HG03575 (cell line): ENCODE data around the gene GADD45B.
"Not testable (repeated sequence)": the region's sequence is repeated elsewhere in the genome, so short reads cannot be mapped to it uniquely, and the experiment has no call there.

Experiments
- ATAC-seq: cut with Tn5 transposase; IDR thresholded peaks from one replicate; pipeline ENCODE4 v1.9.1; 2021; ENCODE audit not compliant: unreplicated experiment, insufficient number of reproducible peaks, low FRiP score; ENCODE audit errors: extremely low read depth

GADD45B gene

DNA sequence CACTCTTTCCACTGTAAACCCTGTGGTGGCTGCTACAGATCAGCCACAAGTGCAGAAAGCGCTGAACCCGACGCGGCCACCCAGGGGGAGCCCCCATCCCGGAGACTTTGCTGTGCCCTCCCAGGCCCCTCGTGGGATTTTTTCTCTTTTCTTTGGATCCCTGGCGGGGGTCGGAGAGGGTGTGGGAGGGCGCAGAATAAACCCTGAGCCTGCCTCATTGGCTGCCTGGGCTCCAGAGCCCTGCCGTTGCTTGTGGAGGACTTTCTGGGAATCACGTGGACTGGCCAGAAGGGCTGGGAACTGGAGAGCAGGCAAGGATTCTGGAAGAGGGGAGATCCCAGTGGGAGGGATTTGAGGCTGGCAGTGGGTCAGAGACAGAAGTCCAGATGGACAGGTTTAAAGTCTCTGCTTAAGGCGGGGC, 24.9 kb downstream of the GADD45B start:
- ATAC-seq, result no peak

DNA sequence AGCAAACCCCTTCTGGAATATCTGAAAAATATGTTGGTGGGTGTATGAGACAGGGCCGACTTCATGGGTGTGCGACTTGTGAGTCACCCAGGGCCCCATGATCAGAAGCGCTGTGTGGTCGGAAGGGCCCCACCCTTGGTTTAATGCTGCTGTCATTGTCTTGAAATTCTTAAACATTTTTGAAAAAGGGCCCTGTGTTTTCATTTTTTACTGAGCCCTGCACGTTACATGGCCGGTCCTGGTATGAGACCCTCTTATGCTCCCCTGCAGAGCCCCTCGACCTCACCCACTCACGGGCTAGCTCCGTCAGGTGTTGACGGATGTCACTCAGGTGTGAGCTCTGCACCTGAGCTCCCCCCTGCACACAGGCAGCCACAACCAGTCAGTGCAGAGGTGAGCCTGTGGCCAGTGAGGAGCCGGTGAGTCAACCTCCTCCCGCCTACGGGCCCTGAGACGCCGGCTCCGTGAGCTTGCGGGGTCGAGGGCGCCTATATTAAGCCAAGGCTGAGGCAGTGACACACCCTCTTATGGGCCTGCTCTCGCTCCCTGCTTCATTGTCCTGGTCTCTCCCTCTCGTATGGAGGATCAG, 27.7 kb downstream of the GADD45B start:
- no peak for ATAC-seq

DNA sequence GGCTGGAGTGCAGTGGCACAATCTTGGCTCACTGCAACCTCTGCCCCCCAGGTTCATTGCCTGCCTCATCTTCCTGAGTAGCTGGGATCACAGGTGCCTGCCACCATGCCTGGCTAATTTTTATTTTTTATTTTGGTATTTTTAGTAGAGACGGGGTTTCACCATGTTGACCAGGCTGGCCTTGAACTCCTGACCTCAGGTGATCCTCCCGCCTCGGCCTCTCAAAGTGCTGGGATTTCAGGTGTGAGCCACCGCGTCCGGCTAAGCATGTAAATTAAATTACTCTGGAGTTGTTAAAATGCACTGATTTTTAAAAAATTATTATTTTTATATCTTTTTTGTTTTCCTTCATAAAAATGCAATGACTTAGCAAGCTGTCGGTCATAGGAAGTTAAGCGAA, 30.7 kb downstream of the GADD45B start:
- ATAC-seq, result not testable (repeated sequence)

DNA sequence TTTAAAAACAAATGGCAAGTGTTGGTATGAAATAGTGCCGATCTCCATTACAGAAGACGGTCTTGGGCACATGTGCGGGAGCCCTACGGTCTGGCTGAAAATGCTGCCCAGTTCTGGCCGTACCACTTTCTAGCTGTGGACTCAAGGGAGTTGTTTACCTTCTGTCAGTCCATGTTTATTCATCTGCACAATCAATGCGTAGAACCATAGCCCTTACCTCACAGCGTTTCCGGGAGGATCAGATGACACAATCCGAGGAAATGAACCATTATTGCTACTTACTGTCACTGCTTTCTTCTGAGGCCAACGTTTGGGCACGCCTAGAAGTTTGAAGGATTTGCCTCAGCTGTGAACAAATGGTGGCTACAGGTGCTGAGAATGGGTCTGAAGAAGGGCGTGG, 31.2 kb downstream of the GADD45B start:
- no peak for ATAC-seq

DNA sequence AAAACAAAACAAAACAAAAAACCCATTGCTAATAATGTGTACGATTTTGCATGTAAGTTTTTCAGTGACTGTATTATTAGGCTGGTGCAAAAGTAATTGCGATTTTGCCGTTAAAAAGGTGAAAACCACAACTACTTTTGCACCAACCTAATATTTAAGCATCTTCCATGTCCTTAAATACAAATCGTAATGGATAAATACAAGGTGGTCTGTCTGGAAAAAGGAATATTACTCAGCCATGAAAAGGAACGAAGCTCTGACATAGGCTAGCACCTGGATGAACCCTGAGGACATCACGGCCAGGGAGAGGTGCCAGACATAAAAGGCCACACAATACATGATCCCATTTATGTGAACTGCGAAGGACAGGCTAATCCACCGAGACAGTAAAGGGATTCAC, 33.2 kb downstream of the GADD45B start:
- ATAC-seq, result no peak

GRCh38 chr19:2511570-2511969, 35.6 kb downstream of the GADD45B start:
- no peak for ATAC-seq

DNA sequence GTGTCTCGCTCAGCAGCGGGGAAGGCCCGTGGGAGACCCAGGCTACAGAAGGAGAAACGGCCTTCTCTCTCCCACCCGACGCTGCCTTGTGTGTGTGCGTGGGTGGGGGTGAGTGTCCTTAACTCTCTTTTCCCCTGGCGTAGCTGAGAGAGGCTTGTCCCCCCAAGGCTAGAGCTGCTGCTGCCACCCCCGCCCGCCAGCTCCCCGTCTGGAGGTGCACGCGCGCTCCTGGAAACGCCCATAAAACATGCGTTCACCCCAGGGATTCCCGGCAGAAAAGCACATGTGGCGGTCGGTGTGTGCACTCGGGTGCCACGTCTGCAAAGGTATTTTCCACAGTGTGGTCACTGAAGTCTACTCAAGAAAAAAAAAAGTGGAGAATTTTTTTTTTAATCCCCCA, 36.1 kb downstream of the GADD45B start:
- ATAC-seq, result no peak

DNA sequence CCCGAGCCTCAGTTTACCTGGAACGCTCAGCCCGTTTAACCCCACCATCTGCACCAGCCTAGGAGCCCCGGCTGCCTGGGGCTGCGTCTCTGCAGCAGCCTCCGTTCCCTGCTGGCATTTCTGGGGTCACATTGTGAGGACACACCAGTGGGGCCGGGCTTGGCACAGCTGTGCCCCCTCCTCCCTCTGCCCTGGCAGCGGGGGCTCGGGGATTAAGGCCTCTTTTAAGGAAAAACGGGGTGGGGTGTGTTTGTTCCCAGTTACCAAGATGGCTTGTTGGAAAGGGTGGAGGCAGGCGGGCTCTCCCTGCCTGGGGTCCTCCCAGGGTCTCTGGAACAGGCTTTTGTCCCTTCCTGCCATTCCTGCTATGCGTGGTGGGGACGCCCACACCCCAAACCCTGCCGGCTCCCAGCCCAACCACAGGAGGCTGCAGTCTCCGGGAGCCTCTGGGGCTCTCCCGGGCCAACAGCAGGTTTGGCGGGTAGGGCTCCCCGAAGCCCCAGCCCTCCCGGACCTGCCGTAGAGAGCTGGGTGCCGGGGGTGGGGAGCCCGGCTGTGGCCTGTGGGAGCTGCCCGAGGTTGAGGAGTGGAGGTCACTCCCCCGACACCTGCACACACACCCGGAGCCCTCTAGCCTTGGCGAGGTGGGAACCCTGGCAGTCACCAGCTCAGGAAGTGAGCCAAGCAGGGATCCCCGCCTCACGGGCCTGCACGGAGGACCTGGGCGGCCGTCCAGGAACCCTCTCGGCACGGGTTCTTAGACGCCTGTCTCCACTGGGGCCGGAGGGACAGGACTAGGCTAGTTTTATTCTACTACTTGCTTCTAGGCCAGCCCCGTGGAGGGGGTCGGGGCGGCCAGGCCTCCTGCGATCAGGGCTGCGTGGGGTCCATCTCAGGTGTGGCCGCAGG, 36.9 kb downstream of the GADD45B start:
- no peak for ATAC-seq

- ATAC-seq, result no peak
Measured at GRCh38 chr19:2514981-2515518, 39.1 kb downstream of the GADD45B start.

DNA sequence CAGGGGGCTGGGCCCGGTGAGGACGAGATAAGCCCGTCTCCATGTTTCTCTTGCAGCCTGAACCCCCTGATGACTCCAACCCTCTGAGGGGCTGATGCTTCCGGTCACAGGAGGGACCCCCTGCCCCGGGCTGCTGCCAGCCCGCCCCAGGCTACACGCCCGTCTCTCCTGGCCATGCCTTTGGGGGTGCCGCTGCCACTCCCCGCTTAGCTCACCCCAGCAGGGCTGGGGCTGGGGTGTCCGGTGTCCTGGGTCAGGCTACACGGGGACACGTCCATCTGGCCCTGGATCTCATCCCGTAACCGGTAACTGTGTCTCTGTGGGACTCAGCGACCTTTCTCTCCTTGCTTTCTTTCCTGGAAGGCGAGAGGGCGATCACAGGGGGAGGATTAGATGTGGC, 40.8 kb downstream of the GADD45B start:
- no peak for ATAC-seq

GRCh38 chr19:2517881-2518601, 42.1 kb downstream of the GADD45B start:
- ATAC-seq, result no peak

GRCh38 chr19:2518856-2519255, 42.9 kb downstream of the GADD45B start:
- ATAC-seq, result not testable (repeated sequence)

- ATAC-seq, result no peak
Measured at GRCh38 chr19:2519482-2519881, 43.6 kb downstream of the GADD45B start.

DNA sequence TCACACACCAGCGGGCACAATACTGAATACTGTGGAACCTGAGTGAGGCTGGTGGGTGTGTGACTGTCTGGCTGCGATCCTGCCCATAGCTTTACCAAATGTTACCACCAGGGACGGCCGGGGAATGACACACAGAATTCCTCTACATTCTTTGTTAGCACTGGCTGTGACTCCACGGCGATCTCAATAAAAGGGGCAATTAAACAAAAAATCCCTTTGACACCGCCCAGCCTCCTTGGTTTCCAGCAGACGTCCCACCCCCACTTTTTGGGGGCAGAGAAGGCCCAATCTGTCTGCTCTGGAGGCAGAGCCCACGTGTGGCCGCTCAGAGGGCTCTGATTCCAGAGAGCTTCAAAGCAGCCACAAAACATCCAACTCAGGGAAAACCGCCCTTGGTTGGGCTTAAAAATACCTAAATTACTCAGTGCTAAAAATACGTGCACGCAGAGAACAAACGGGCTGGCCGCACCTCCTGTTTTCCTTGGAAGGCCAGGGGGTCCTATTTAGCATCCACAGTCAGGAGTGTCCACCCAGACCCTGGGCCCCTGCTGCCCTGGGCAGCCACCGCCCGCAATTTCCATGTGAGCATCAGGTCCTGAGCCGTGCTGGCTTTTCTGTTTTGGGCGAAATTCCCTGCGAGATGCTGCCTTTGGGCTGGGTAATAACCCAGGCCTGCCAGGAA, 47.8 kb downstream of the GADD45B start:
- no peak for ATAC-seq

GRCh38 chr19:2524361-2524839, 48.5 kb downstream of the GADD45B start:
- no peak for ATAC-seq

DNA sequence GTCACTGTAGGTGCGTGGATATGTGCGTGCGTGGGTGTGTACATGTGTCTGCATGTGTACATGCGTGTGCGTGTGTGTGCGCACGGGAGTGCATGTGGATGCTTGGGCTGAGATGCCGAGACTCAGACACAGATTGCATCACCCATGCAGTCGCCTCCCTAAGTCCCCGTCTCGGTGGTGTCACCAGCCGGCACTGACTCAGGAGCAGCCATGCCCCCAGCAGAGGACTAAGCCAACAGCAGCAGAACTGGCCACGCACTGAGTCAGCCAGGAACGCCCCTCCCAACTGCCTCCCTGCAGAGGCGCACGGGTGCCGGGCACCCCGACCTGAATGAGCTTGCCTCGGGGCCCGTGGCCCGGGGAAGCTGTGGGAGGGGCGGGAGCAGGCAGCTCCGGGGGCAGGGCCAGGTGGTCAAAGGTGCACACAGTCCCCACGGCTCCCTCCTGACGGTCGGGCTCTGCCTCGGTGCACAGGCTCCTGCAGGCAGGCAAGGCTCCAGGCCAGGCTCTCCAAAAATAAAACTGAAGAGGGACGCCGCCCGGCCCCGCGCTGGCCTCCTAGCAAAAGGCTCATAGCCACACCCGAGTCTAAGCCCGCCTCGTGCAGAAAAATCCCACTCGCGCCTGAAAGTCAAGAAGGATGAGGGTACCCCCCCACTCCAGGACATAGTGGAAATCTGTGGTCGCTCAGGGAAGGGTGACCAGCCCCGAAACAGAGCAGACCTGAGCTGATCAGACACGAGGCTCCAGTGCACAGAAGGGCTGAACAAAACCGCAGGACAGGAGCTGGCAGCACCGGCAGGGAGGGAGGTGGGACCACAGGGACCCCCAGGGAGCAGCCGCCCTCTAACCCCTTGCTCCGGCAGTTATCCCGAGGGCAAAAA, 49.2 kb downstream of the GADD45B start:
- no peak for ATAC-seq

- no peak for ATAC-seq
Measured at GRCh38 chr19:2527171-2527570, 51.2 kb downstream of the GADD45B start.

GRCh38 chr19:2527686-2528085, 51.8 kb downstream of the GADD45B start:
- no peak for ATAC-seq
